Kidney glomerular epithelial cell (primary cell): Measurements from ENCODE around the gene DMXL1.

ENCODE experiments used
- DNase-seq: peaks from one replicate; lab custom pipeline; 2025; lab: John Stamatoyannopoulos, UW

Gene DMXL1

GRCh38 chr5:119290607-119291006 is 219.7 kb downstream of the DMXL1 start:
- DNase-seq: no peak

- no peak for DNase-seq
Measured at GRCh38 chr5:119291056-119291455, 220.2 kb downstream of the DMXL1 start.

DNA sequence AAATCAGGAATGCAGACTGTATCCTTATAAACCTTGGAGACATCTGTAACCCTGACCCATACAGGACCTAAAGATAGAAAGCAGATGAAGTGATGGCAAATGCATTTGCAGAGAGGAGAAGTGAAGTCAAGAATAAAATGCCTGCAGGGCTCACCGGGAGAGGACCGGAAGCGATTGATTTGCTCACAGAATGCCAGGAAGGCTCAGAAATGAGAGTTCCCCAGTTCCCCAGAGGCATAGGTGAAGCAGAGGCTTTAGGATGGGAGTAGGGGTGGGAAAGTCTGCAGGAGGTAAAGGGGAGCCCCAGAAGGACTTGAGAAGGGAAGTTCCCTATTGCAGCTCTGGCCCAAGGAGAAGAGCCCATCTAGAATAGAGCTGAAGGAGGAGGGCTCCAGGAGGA is 221.0 kb downstream of the DMXL1 start:
- no peak for DNase-seq

GRCh38 chr5:119292701-119293515 is 222.0 kb downstream of the DMXL1 start:
- no peak for DNase-seq

GRCh38 chr5:119293516-119293829 is 222.6 kb downstream of the DMXL1 start:
- no peak for DNase-seq
